DOHH2 (cell line): ENCODE data around the gene GNG10.

Experiments used
- H3F3A ChIP-seq: fragments of 200-600 bp; sonication (generic), shearing (Covaris generic); 2 replicates; pipeline ENCODE4 v1.6.0; 2016; ENCODE audit warnings: antibody characterized with exemption, mild to moderate bottlenecking; ENCODE audit not compliant: control insufficient read depth, insufficient read depth
- H3K27ac ChIP-seq: fragments of 200-600 bp; sonication (generic); 2 replicates; pipeline ENCODE4 v1.5.1; 2014; ENCODE audit warnings: low read depth, mild to moderate bottlenecking, low read length, moderate library complexity
- H3K27me3 ChIP-seq: fragments of 200-600 bp; sonication (generic); 2 replicates; pipeline ENCODE4 v1.6.1; 2014; ENCODE audit warnings: mild to moderate bottlenecking, low read length, mixed read lengths; ENCODE audit not compliant: control insufficient read depth
- H3K36me3 ChIP-seq: fragments of 200-600 bp; sonication (generic); 2 replicates; pipeline ENCODE4 v1.6.1; 2014; ENCODE audit warnings: mild to moderate bottlenecking, low read length, moderate library complexity, mixed read lengths; ENCODE audit not compliant: control insufficient read depth
- H3K4me1 ChIP-seq: fragments of 200-600 bp; sonication (generic); 2 replicates; pipeline ENCODE4 v1.6.1; 2014; ENCODE audit warnings: mild to moderate bottlenecking, low read length, mixed read lengths; ENCODE audit not compliant: control insufficient read depth
- H3K4me2 ChIP-seq: fragments of 200-600 bp; sonication (generic); 2 replicates; pipeline ENCODE4 v1.6.0; 2014; ENCODE audit warnings: mild to moderate bottlenecking, low read length, moderate library complexity
- H3K4me3 ChIP-seq: fragments of 200-600 bp; sonication (generic); 2 replicates; pipeline ENCODE4 v1.5.1; 2014; ENCODE audit warnings: mild to moderate bottlenecking, low read length, mixed read lengths
- H3K79me2 ChIP-seq: fragments of 200-600 bp; sonication (generic); 2 replicates; pipeline ENCODE4 v1.6.1; 2014; ENCODE audit warnings: mild to moderate bottlenecking, low read length, mixed read lengths; ENCODE audit not compliant: control insufficient read depth
- H3K9me2 ChIP-seq: fragments of 200-600 bp; sonication (generic); replicated peaks from 2 replicates; pipeline ENCODE4 v1.6.1; 2014; ENCODE audit warnings: mild to moderate bottlenecking, low read length, mixed read lengths; ENCODE audit not compliant: control insufficient read depth
- H3K9me3 ChIP-seq: fragments of 200-600 bp; sonication (generic); 2 replicates; pipeline ENCODE4 v1.6.1; 2014; ENCODE audit warnings: antibody characterized with exemption, low read length, mixed read lengths; ENCODE audit not compliant: control insufficient read depth, insufficient read depth
- H4K20me1 ChIP-seq: fragments of 200-600 bp; sonication (generic); 2 replicates; pipeline ENCODE4 v1.6.0; 2014; ENCODE audit warnings: low read depth, mild to moderate bottlenecking, antibody characterized with exemption, low read length, moderate library complexity; ENCODE audit not compliant: control insufficient read depth, insufficient read depth
- EZH2phosphoT487 ChIP-seq: fragments of 200-600 bp; sonication (generic); IDR thresholded peaks from 2 replicates; pipeline ENCODE4 v1.6.1; 2017; ENCODE audit warnings: borderline replicate concordance, mild to moderate bottlenecking, antibody characterized with exemption, low read length, moderate library complexity, mixed read lengths
- TF ChIP-seq, protein P1 (sequence below): fragments of 200-600 bp; sonication (generic); IDR thresholded peaks from one replicate; pipeline ENCODE4 v1.5.1; 2014; ENCODE audit warnings: antibody characterized with exemption, mild to moderate bottlenecking, low read depth, low read length; ENCODE audit not compliant: poor library complexity, severe bottlenecking

GNG10 gene

DNA sequence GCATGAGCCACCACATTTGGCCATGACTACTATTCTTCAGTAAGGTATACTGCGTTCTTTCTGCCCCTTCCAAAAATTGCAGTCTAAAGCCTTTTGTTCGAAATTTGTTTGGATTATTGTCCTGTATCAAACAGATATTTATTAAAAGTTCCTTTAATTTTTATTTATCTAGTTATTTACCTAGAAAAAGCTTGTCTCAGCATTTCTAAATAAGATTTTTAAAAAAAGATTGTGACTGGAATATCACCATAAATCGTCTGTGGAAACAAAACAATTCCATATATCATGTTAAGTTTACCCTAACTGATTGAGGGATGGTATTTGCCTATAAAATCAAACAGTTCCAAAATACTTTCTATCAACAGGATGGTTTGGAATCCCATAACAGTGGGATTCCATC is 14.7 kb downstream of the GNG10 start:
- Histone ChIP-seq H3F3A (no peaks in the 10 kb centered on the region), H3K27me3 (no peaks in the 10 kb centered on the region), H3K9me2 (no peaks in the 10 kb centered on the region), H4K20me1 (no peaks in the 10 kb centered on the region), H3K4me2 (no peak overlapping the region), H3K79me2 (no peaks in the 10 kb centered on the region), H3K4me3 (no peak overlapping the region), H3K9me3 (no peaks in the 10 kb centered on the region), H3K36me3 (no peaks in the 10 kb centered on the region), H3K4me1 (no peaks in the 10 kb centered on the region), H3K27ac (no peak overlapping the region)
- TF ChIP-seq EZH2phosphoT487: no peak
- TF ChIP-seq, protein P1, sequence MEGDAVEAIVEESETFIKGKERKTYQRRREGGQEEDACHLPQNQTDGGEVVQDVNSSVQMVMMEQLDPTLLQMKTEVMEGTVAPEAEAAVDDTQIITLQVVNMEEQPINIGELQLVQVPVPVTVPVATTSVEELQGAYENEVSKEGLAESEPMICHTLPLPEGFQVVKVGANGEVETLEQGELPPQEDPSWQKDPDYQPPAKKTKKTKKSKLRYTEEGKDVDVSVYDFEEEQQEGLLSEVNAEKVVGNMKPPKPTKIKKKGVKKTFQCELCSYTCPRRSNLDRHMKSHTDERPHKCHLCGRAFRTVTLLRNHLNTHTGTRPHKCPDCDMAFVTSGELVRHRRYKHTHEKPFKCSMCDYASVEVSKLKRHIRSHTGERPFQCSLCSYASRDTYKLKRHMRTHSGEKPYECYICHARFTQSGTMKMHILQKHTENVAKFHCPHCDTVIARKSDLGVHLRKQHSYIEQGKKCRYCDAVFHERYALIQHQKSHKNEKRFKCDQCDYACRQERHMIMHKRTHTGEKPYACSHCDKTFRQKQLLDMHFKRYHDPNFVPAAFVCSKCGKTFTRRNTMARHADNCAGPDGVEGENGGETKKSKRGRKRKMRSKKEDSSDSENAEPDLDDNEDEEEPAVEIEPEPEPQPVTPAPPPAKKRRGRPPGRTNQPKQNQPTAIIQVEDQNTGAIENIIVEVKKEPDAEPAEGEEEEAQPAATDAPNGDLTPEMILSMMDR: no peak

DNA sequence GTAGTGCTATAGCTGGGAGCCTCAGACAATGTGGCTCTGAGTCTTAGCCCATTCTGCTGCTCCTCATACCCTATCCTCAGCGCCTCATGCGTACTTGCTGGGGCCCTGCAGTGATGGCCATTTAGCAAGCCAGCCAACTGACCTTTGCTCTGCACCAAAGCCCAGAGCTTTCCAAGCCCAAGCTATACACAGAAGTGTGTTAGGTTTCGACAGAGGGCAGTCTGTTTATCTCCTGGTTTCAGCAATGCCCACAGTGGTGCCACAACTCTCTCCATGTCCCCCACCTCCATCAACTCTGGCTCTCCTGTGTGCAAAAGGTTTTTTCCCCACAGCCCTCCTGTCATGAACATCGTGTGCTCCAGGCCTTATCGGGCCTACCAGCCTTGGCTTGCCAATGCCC is 16.9 kb downstream of the GNG10 start:
- Histone ChIP-seq H3K9me3 (no peaks in the 10 kb centered on the region), H3K27ac (no peak overlapping the region), H3K4me2 (no peak overlapping the region), H3K9me2 (no peaks in the 10 kb centered on the region), H3F3A (no peaks in the 10 kb centered on the region), H3K4me3 (no peak overlapping the region), H3K27me3 (no peaks in the 10 kb centered on the region), H3K79me2 (no peaks in the 10 kb centered on the region), H3K4me1 (no peaks in the 10 kb centered on the region), H4K20me1 (no peaks in the 10 kb centered on the region), H3K36me3 (no peaks in the 10 kb centered on the region)
- TF ChIP-seq, protein P1: no peak
- no peak for TF ChIP-seq EZH2phosphoT487

DNA sequence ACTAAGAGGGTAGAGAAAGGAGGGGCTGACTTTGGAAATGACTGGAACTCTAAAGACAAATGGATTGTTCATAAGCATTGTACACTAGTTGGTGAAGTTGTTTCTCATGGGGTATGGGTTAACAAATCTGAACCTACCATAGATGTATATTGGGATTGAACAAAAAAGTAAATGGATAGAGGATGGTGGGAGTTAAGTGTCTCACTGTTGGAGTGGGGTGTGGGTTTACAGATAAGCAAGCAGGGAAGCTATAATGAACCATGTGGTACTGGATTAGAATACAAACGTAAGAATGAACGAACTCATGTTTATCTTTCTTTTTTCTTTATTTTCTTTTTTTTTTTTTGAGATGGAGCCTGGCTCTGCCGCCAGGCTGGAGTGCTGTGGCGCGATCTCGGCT is 17.8 kb downstream of the GNG10 start:
- no peaks in the 10 kb centered on the region for H4K20me1 ChIP-seq
- H3K79me2 ChIP-seq: no peaks in the 10 kb centered on the region
- no peaks in the 10 kb centered on the region for H3K9me2 ChIP-seq
- TF ChIP-seq EZH2phosphoT487: no peak
- TF ChIP-seq, protein P1: no peak
- H3K9me3 ChIP-seq: no peaks in the 10 kb centered on the region
- no peaks in the 10 kb centered on the region for H3K4me1 ChIP-seq
- no peaks in the 10 kb centered on the region for H3F3A ChIP-seq
- no peak overlapping the region for H3K27ac ChIP-seq
- H3K4me2 ChIP-seq: no peak overlapping the region
- H3K27me3 ChIP-seq: no peaks in the 10 kb centered on the region
- H3K36me3 ChIP-seq: no peaks in the 10 kb centered on the region
- no peak overlapping the region for H3K4me3 ChIP-seq

DNA sequence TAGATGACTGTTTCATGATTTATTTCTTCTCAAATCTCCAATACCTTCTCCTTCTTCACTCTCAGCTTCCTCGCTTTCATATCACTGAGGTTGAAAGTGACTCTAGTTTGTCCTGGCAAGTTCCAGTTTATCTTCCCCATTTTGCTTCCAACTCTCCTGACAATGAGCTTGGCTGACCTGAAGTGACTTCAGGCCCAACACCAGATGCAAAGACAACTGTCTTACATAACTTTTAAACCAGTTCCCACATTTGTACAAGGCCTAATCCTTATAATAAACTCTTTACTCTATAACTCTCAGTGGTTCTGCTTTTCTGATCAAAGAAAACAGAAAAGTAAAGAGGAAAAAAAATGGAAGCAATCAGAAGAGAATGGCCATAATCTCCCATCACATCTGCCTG is 22.0 kb downstream of the GNG10 start:
- Histone ChIP-seq H3K27ac (no peak overlapping the region), H3K4me3 (no peak overlapping the region), H3K9me2 (no peaks in the 10 kb centered on the region), H3K27me3 (no peaks in the 10 kb centered on the region), H3K9me3 (no peaks in the 10 kb centered on the region), H3K4me2 (no peak overlapping the region), H3K79me2 (no peaks in the 10 kb centered on the region), H3K36me3 (no peaks in the 10 kb centered on the region), H3F3A (no peaks in the 10 kb centered on the region), H3K4me1 (no peaks in the 10 kb centered on the region), H4K20me1 (no peaks in the 10 kb centered on the region)
- TF ChIP-seq, protein P1: no peak
- TF ChIP-seq EZH2phosphoT487: no peak
